Upper lobe of left lung (tissue), 6 donors: ENCODE data around the gene CYP2F1. TPM values are rescaled to one million over a fixed set of nuclear protein-coding genes. Genes with fewer than 3 reads are reported as not detected.

Experiments
- ATAC-seq, 2 donors: fragments of 200-7000 bp; cut with Tn5 transposase; one replicate each; pipeline ENCODE4 v1.9.1; 2022; ENCODE audit warnings: mild to moderate bottlenecking in 2 of 2, moderate library complexity in 2 of 2; ENCODE audit not compliant: low FRiP score in 2 of 2
- DNase-seq, 2 donors: peaks; one replicate each; pipeline ENCODE4 v3.0.0-alpha.2; 2019 to 2020
- H3K27ac ChIP-seq, 4 donors: fragments of 200-600 bp; sonication (generic); one replicate each; pipeline ENCODE4 v1.5.1; 2016 to 2019
- H3K27me3 ChIP-seq, 4 donors: fragments of 200-600 bp; sonication (generic); one replicate each; pipeline ENCODE4 v1.5.1; 2017 to 2019
- H3K36me3 ChIP-seq, 4 donors: fragments of 200-600 bp; sonication (generic); one replicate each; pipeline ENCODE4 v1.5.1; 2016 to 2019
- H3K4me1 ChIP-seq, 4 donors: fragments of 200-600 bp; sonication (generic); one replicate each; pipeline ENCODE4 v1.5.1; 2018 to 2019
- H3K4me3 ChIP-seq, 4 donors: fragments of 200-600 bp; sonication (generic); one replicate each; pipeline ENCODE4 v1.5.1; 2017 to 2019; ENCODE audit warnings: mild to moderate bottlenecking in 2 of 4, moderate library complexity in 1 of 4
- H3K9me3 ChIP-seq, 4 donors: fragments of 200-600 bp; sonication (generic); one replicate each; pipeline ENCODE4 v1.5.1; 2018 to 2019
- EP300 ChIP-seq, 4 donors: sonication (generic); formaldehyde crosslinking; IDR thresholded peaks; one replicate each; pipeline ENCODE4 v1.5.1; 2017; ENCODE audit warnings: antibody characterized with exemption in 4 of 4, control low read depth in 2 of 4
- POLR2A ChIP-seq, 4 donors: fragments of 450-650 bp; IDR thresholded peaks; one replicate each; pipeline ENCODE4 v1.5.1; 2016 to 2017; ENCODE audit warnings: antibody characterized with exemption in 4 of 4, mild to moderate bottlenecking in 2 of 4
- POLR2AphosphoS5 ChIP-seq, 2 donors: sonication (generic); formaldehyde crosslinking; IDR thresholded peaks; one replicate each; pipeline ENCODE4 v1.5.1; 2017; ENCODE audit warnings: antibody characterized with exemption in 2 of 2
- WGBS, 2 donors: methylation state at CpG; one replicate each; pipeline ENCODE4 v1.1.5; 2017 to 2018; 5-methylcytosine and 5-hydroxymethylcytosine counted together
- total RNA-seq, 6 donors: library from RNA; depleted of rRNA in 4 of 6; stranded (reverse); fragments of >200 nt in 4 of 6; gene quantifications; one replicate each; pipeline versions ENCODE4 v1.1.0 to v1.2.1, GENCODE V29; 2016 to 2021
- TF ChIP-seq, protein P1 (sequence below), 6 experiments: fragments of 450-650 bp in 4 of 6; fragments of 200-600 bp in 2 of 6; sonication (generic) in 2 of 6; IDR thresholded peaks; one replicate each; pipeline ENCODE4 v1.5.1; 2016 to 2019; ENCODE audit warnings: antibody characterized with exemption in 6 of 6
- donor health status: DM: no; HTN: no; CAD: no; lungs with moderate emphysema.
- donor health status: DM: no; HTN: yes; CAD: no; lungs with severe emphysema.

The CYP2F1 gene
- total RNA-seq, 6 donors from 2014 or later = 0.61 to 16.6 (median 2.8) TPM; not detected in 2

DNA sequence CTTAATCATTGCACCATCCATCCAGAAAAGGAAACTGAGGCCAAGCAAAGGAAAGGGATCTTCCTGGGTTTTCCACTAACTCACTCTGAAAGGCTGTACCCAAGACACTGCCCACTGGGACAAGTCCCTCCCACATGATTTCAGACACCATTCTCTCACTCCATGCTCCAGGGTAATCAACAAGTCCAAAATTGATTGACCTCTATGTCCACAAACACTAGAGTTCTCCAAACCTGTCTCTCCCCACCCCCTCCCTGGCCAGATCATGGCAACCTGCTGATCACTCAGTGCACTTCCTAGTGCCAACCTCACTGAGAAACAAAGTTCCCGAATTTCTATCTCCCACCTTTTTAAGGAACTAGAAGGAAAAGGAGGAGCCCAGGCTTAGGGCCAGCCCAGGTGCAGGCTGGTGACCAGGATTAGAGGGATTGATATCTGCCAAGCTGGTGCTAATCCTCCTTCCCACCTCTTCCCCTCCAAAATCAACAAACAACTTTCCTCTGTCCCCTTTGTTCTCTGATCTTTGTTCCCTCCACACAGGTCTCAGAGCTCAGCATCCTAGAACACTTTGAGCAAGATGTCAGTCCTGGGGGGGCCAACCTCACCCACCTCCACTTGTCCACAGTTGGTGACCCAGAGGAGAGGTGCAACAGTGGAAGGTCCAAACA, 28.4 kb upstream of the CYP2F1 start:
- no peak for ATAC-seq
- Histone ChIP-seq H3K27me3 (peaks cover 0 to 8% (median 3%) of the 10 kb centered on the region in 4 donors), H3K4me3 (no peak overlapping the region), H3K27ac (no peak overlapping the region), H3K9me3 (no peaks in the 10 kb centered on the region), H3K4me1 (no peaks in the 10 kb centered on the region), H3K36me3 (no peaks in the 10 kb centered on the region)
- DNase-seq = no peak
- TF ChIP-seq, protein P1, sequence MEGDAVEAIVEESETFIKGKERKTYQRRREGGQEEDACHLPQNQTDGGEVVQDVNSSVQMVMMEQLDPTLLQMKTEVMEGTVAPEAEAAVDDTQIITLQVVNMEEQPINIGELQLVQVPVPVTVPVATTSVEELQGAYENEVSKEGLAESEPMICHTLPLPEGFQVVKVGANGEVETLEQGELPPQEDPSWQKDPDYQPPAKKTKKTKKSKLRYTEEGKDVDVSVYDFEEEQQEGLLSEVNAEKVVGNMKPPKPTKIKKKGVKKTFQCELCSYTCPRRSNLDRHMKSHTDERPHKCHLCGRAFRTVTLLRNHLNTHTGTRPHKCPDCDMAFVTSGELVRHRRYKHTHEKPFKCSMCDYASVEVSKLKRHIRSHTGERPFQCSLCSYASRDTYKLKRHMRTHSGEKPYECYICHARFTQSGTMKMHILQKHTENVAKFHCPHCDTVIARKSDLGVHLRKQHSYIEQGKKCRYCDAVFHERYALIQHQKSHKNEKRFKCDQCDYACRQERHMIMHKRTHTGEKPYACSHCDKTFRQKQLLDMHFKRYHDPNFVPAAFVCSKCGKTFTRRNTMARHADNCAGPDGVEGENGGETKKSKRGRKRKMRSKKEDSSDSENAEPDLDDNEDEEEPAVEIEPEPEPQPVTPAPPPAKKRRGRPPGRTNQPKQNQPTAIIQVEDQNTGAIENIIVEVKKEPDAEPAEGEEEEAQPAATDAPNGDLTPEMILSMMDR (IDR thresholded peaks at IDR 0.05) = no peak
- TF ChIP-seq POLR2AphosphoS5 (IDR thresholded peaks at IDR 0.05) = no peak
- 57 to 59% methylated on average over 1 of the region's 1 CpG for WGBS, 2 donors

DNA sequence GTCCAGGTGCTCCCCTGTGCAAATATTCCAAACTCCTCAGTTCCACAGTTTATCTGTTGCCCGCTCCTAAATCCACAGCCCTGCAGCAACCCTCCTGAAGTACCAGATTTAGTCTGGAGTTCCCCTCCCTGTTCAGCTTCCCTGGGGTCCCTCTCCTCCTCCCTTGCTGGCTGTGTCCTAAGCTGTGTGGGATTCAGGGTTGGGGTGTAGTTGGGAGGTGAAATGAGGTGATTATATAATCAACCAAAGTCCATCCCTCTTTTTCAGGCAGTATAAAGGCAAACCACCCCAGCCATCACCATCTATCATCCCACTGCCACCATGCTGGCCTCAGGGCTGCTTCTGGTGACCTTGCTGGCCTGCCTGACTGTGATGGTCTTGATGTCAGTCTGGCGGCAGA, 26.1 kb upstream of the CYP2F1 start, which contains the start of gene CYP2A13:
Gene CYP2A13 (plus strand): TSS at position 301 of the 400 bp plus-strand sequence. CDS start 21 bp downstream, at position 322.
- TF ChIP-seq POLR2A (IDR thresholded peaks at IDR 0.05) = no peak
- TF ChIP-seq POLR2AphosphoS5 (IDR thresholded peaks at IDR 0.05) = no peak
- TF ChIP-seq, protein P1 (IDR thresholded peaks at IDR 0.05) = no peak
- no peak for TF ChIP-seq EP300 (IDR thresholded peaks at IDR 0.05)
- WGBS, 2 donors = 56 to 95% methylated on average over 1 to 2 of the region's 2 CpGs
- DNase-seq (no peak), ATAC-seq (no peak)
- Histone ChIP-seq H3K36me3 (no peaks in the 10 kb centered on the region), H3K27ac (no peak within 1 kb of the TSS), H3K4me1 (no peaks in the 10 kb centered on the region), H3K27me3 (peaks cover 0 to 8% (median 3%) of the 10 kb centered on the region in 4 donors), H3K4me3 (no peak within 1 kb of the TSS), H3K9me3 (no peaks in the 10 kb centered on the region)

DNA sequence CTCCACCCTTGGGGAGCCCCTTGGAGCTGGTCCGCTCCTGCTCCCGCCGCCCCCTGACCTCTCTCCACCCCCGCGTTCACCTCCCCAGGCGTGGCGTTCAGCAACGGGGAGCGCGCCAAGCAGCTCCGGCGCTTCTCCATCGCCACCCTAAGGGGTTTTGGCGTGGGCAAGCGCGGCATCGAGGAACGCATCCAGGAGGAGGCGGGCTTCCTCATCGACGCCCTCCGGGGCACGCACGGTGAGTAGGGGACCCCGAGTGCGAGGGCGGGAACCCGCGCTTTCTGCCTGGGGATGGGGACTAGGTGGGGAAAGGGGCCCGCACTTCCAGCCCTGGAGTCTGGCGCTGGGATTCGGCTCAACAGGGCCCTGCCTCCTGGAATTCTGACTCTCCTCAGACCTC, 24.3 kb upstream of the CYP2F1 start:
- H3K27ac ChIP-seq = no peak overlapping the region
- WGBS, 2 donors = 1 to 3% methylated on average over 14 to 19 of the region's 32 CpGs
- H3K4me3 ChIP-seq = no peak overlapping the region
- H3K27me3 ChIP-seq = peaks cover 0 to 8% (median 3%) of the 10 kb centered on the region in 4 donors
- H3K36me3 ChIP-seq = no peaks in the 10 kb centered on the region
- DNase-seq = peak in 1 of 2 donors; percentile 59
- ATAC-seq = no peak
- no peaks in the 10 kb centered on the region for H3K9me3 ChIP-seq
- H3K4me1 ChIP-seq = no peaks in the 10 kb centered on the region
- TF ChIP-seq POLR2A (IDR thresholded peaks at IDR 0.05) = no peak
- no peak for TF ChIP-seq POLR2AphosphoS5 (IDR thresholded peaks at IDR 0.05)
- TF ChIP-seq, protein P1 (IDR thresholded peaks at IDR 0.05) = no peak
- no peak for TF ChIP-seq EP300 (IDR thresholded peaks at IDR 0.05)

DNA sequence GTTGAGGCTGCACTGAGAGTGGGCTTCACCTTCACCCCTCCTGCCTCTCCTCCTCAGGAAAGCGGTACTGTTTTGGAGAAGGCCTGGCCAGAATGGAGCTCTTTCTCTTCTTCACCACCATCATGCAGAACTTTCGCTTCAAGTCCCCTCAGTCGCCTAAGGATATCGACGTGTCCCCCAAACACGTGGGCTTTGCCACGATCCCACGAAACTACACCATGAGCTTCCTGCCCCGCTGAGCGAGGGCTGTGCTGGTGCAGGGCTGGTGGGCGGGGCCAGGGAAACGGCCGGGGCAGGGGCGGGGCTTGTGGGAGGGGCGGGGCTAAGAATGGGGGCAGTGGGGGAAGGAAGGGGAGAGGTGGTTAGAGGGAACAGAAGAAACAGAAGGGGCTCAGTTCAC, 18.5 kb upstream of the CYP2F1 start:
- no peak for TF ChIP-seq POLR2A (IDR thresholded peaks at IDR 0.05)
- TF ChIP-seq, protein P1 (IDR thresholded peaks at IDR 0.05) = no peak
- TF ChIP-seq EP300 (IDR thresholded peaks at IDR 0.05) = no peak
- TF ChIP-seq POLR2AphosphoS5 (IDR thresholded peaks at IDR 0.05) = no peak
- Histone ChIP-seq H3K36me3 (no peaks in the 10 kb centered on the region), H3K4me1 (no peaks in the 10 kb centered on the region), H3K4me3 (no peak overlapping the region), H3K27ac (no peak overlapping the region), H3K9me3 (no peaks in the 10 kb centered on the region), H3K27me3 (no peaks in the 10 kb centered on the region)
- no peak for DNase-seq
- ATAC-seq = no peak
- 47 to 69% methylated on average over 15 of the region's 15 CpGs for WGBS, 2 donors

DNA sequence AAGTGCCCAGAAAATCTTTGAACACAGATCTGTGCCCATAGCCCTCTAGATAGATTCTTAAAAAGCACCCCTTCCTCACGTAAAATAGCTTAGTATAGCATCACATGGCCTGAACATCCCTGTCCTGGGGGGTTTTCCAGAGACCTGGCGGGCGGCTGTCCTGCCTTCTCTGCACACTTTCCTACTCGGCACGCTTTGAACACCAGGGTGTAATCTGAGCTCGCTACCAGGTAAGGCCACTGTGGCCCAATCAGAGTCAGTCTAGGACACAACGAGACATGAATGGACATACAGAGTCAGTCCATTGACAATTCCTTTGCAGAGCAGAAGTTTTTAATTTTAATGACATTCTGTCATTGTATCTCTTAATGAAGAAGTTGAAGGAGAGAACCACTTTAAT, 17.9 kb upstream of the CYP2F1 start:
- Histone ChIP-seq H3K9me3 (no peaks in the 10 kb centered on the region), H3K36me3 (no peaks in the 10 kb centered on the region), H3K27me3 (no peaks in the 10 kb centered on the region), H3K4me1 (no peaks in the 10 kb centered on the region), H3K27ac (no peak overlapping the region), H3K4me3 (no peak overlapping the region)
- 54 to 76% methylated on average over 7 of the region's 7 CpGs for WGBS, 2 donors
- no peak for DNase-seq
- TF ChIP-seq POLR2AphosphoS5 (IDR thresholded peaks at IDR 0.05) = no peak
- TF ChIP-seq EP300 (IDR thresholded peaks at IDR 0.05) = no peak
- no peak for TF ChIP-seq POLR2A (IDR thresholded peaks at IDR 0.05)
- TF ChIP-seq, protein P1 (IDR thresholded peaks at IDR 0.05) = no peak
- ATAC-seq = no peak
